Astrocyte of the spinal cord (primary cell): ENCODE measurements around the gene RSBN1L.
"Not testable (repeated sequence)": the region's sequence is repeated elsewhere in the genome, so short reads cannot be mapped to it uniquely, and the experiment has no call there.

ENCODE experiments used
- DNase-seq: peaks from one replicate; pipeline ENCODE4 v3.0.0; 2011; ENCODE audit warnings: low read depth, low spot score
- H3K4me3 ChIP-seq: 2 replicates; pipeline ENCODE4 v1.5.1; 2011; ENCODE audit warnings: low read depth, mild to moderate bottlenecking, low read length, moderate library complexity
- CTCF ChIP-seq: IDR thresholded peaks from 2 replicates; pipeline ENCODE4 v1.5.1; 2012; ENCODE audit warnings: low read depth, mild to moderate bottlenecking, low read length, inconsistent platforms
- in situ Hi-C: cut with HindIII; loops from 2 replicates; pipeline ENCODE4 v1.10.0; 2017; ENCODE audit warnings: low sequenced_read_pairs

The RSBN1L gene

GRCh38 chr7:77778535-77778934, 82.3 kb downstream of the RSBN1L start:
- TF ChIP-seq CTCF: no peak
- in situ Hi-C loops: no loop called here
- DNase-seq: no peak
- H3K4me3 ChIP-seq: no peak overlapping the region

- no peak for DNase-seq
- no peak overlapping the region for H3K4me3 ChIP-seq
- in situ Hi-C loops: no loop called here
- no peak for TF ChIP-seq CTCF
Observed at GRCh38 chr7:77782383-77782782, 86.1 kb downstream of the RSBN1L start.

- no peak for TF ChIP-seq CTCF
- no peak for DNase-seq
- no peak overlapping the region for H3K4me3 ChIP-seq
- in situ Hi-C loops: no loop called here
Observed at GRCh38 chr7:77783111-77783510, 86.9 kb downstream of the RSBN1L start.

- DNase-seq: no peak
- H3K4me3 ChIP-seq: no peak overlapping the region
- TF ChIP-seq CTCF: no peak
- in situ Hi-C loops: no loop called here
Observed at GRCh38 chr7:77783545-77783944, 87.3 kb downstream of the RSBN1L start.

- in situ Hi-C loops, H3K4me3 ChIP-seq, DNase-seq: not testable (repeated sequence)
Observed at GRCh38 chr7:77784426-77784825, 88.2 kb downstream of the RSBN1L start.

- DNase-seq: no peak
- H3K4me3 ChIP-seq: no peak overlapping the region
- in situ Hi-C loops: no loop called here
- no peak for TF ChIP-seq CTCF
Observed at GRCh38 chr7:77786018-77786417, 89.8 kb downstream of the RSBN1L start.

GRCh38 chr7:77786741-77787140, 90.5 kb downstream of the RSBN1L start:
- TF ChIP-seq CTCF: no peak
- DNase-seq: no peak
- H3K4me3 ChIP-seq: no peak overlapping the region
- in situ Hi-C loops: no loop called here
